Body of pancreas (tissue), 4 donors: ENCODE data around the gene KIAA0825. TPM values are rescaled to one million over a fixed set of nuclear protein-coding genes. Genes with fewer than 3 reads are reported as not detected.

Experiments used
- ATAC-seq: fragments of 150-250 bp; one replicate; pipeline ENCODE4 v1.9.1; 2016
- DNase-seq, 4 donors: peaks; one replicate each; pipeline ENCODE4 v3.0.0-alpha.2; 2019
- H3K27ac ChIP-seq, 4 donors: fragments of 200-600 bp; sonication (generic); 1 replicate in 3 of 4; 2 replicates in 1 of 4; pipeline versions ENCODE4 v1.5.1 to v1.6.1; 2016 to 2019; ENCODE audit warnings: mild to moderate bottlenecking in 1 of 4, mixed read lengths in 1 of 4, moderate library complexity in 1 of 4
- H3K27me3 ChIP-seq, 2 donors: fragments of 200-600 bp; sonication (generic); one replicate each; pipeline ENCODE4 v1.6.0; 2016; ENCODE audit warnings: mild to moderate bottlenecking in 1 of 2
- H3K36me3 ChIP-seq, 2 donors: fragments of 200-600 bp; sonication (generic); replicated peaks in 1 of 2; 2 replicates each; pipeline ENCODE4 v1.5.1; 2016; ENCODE audit warnings: low read depth in 2 of 2; ENCODE audit not compliant: insufficient read depth in 1 of 2
- H3K4me1 ChIP-seq: fragments of 200-600 bp; sonication (generic); one replicate; pipeline ENCODE4 v1.6.0; 2016
- H3K4me3 ChIP-seq, 2 donors: fragments of 200-600 bp; sonication (generic); 1 replicate in 1 of 2; 2 replicates in 1 of 2; pipeline ENCODE4 v1.5.1; 2016 to 2019
- H3K9me3 ChIP-seq, 3 donors: fragments of 200-600 bp; sonication (generic); 1 replicate in 2 of 3; 2 replicates in 1 of 3; pipeline ENCODE4 v1.5.1; 2016
- CTCF ChIP-seq, 7 experiments: fragments of 450-650 bp in 4 of 7; fragments of 200-600 bp in 3 of 7; sonication (generic) in 3 of 7; IDR thresholded peaks; one replicate each; pipeline ENCODE4 v1.5.1; 2016 to 2019; ENCODE audit warnings: antibody characterized with exemption in 7 of 7
- POLR2A ChIP-seq, 3 donors: fragments of 450-650 bp; IDR thresholded peaks; one replicate each; pipeline ENCODE4 v1.6.1; 2016; ENCODE audit warnings: antibody characterized with exemption in 3 of 3, mild to moderate bottlenecking in 2 of 3
- WGBS, 2 donors: methylation state at CpG; one replicate each; pipeline ENCODE4 v1.1.5; 2017; 5-methylcytosine and 5-hydroxymethylcytosine counted together
- intact Hi-C: fragments of 100-400 bp; cut with DNase I; formaldehyde crosslinking; loops from one replicate; pipeline ENCODE4 v1.15.1; 2023
- total RNA-seq, 2 donors: library from RNA; depleted of rRNA; stranded (reverse); fragments of >200 nt; gene quantifications; one replicate each; pipeline ENCODE4 v1.1.0, GENCODE V29; 2016

Gene KIAA0825
- total RNA-seq, 2 donors from 2014 or later = 5.7 to 6.6 TPM

GRCh38 chr5:94240134-94240533 is 378.3 kb downstream of the KIAA0825 start:
- DNase-seq (no peak), ATAC-seq (no peak)
- Histone ChIP-seq H3K27ac (no peak overlapping the region), H3K4me1 (no peaks in the 10 kb centered on the region), H3K9me3 (no peaks in the 10 kb centered on the region), H3K4me3 (no peak overlapping the region), H3K36me3 (no peaks in the 10 kb centered on the region), H3K27me3 (no peaks in the 10 kb centered on the region)
- intact Hi-C loops = no loop called here
- 26 to 28% methylated on average over 3 of the region's 3 CpGs for WGBS, 2 donors
- TF ChIP-seq POLR2A (IDR thresholded peaks at IDR 0.05) = no peak
- TF ChIP-seq CTCF (IDR thresholded peaks at IDR 0.05) = no peak

GRCh38 chr5:94239266-94239665 is 379.1 kb downstream of the KIAA0825 start:
- Histone ChIP-seq H3K4me1 (no peaks in the 10 kb centered on the region), H3K4me3 (no peak overlapping the region), H3K27ac (no peak overlapping the region), H3K9me3 (no peaks in the 10 kb centered on the region), H3K36me3 (no peaks in the 10 kb centered on the region), H3K27me3 (no peaks in the 10 kb centered on the region)
- intact Hi-C loops = no loop called here
- TF ChIP-seq CTCF (IDR thresholded peaks at IDR 0.05) = no peak
- no peak for TF ChIP-seq POLR2A (IDR thresholded peaks at IDR 0.05)
- ATAC-seq (no peak), DNase-seq (no peak)
- 38 to 51% methylated on average over 2 of the region's 2 CpGs for WGBS, 2 donors

GRCh38 chr5:94234987-94235386 is 383.4 kb downstream of the KIAA0825 start:
- Histone ChIP-seq H3K4me1 (no peaks in the 10 kb centered on the region), H3K27me3 (no peaks in the 10 kb centered on the region), H3K9me3 (no peaks in the 10 kb centered on the region), H3K4me3 (no peak overlapping the region), H3K27ac (no peak overlapping the region), H3K36me3 (no peaks in the 10 kb centered on the region)
- TF ChIP-seq CTCF (IDR thresholded peaks at IDR 0.05) = no peak
- no peak for TF ChIP-seq POLR2A (IDR thresholded peaks at IDR 0.05)
- WGBS, 2 donors = 37 to 38% methylated on average over 1 of the region's 1 CpG
- intact Hi-C loops = no loop called here
- DNase-seq = no peak
- ATAC-seq = no peak

GRCh38 chr5:94228791-94229190 is 389.6 kb downstream of the KIAA0825 start:
- Histone ChIP-seq H3K27ac (no peak overlapping the region), H3K4me1 (no peaks in the 10 kb centered on the region), H3K27me3 (no peaks in the 10 kb centered on the region), H3K9me3 (no peaks in the 10 kb centered on the region), H3K4me3 (no peak overlapping the region), H3K36me3 (no peaks in the 10 kb centered on the region)
- ATAC-seq (no peak), DNase-seq (no peak)
- no peak for TF ChIP-seq POLR2A (IDR thresholded peaks at IDR 0.05)
- no peak for TF ChIP-seq CTCF (IDR thresholded peaks at IDR 0.05)
- intact Hi-C loops = no loop called here

GRCh38 chr5:94223235-94223634 is 395.2 kb downstream of the KIAA0825 start:
- ATAC-seq (no peak), DNase-seq (no peak)
- Histone ChIP-seq H3K27ac (no peak overlapping the region), H3K4me3 (no peak overlapping the region), H3K36me3 (no peaks in the 10 kb centered on the region), H3K9me3 (no peaks in the 10 kb centered on the region), H3K27me3 (no peaks in the 10 kb centered on the region), H3K4me1 (no peaks in the 10 kb centered on the region)
- intact Hi-C loops = no loop called here
- no peak for TF ChIP-seq CTCF (IDR thresholded peaks at IDR 0.05)
- no peak for TF ChIP-seq POLR2A (IDR thresholded peaks at IDR 0.05)
- 42 to 51% methylated on average over 2 of the region's 2 CpGs for WGBS, 2 donors
